OCI-LY7 (cell line): ENCODE results near the gene LMAN2L. TPM values are rescaled to one million over a fixed set of nuclear protein-coding genes. Genes with fewer than 3 reads are reported as not detected.

Source experiments
- BruUV-seq: library from RNA; stranded (reverse); fragments of 400-500 nt; replicated peaks from 2 replicates; lab custom pipeline; 2021; lab: Mats Ljungman, UMichigan
- CTCF ChIA-PET: fragments of 300-600 bp; sonication (Branson Sonifier 250); formaldehyde crosslinking; loops from one replicate; lab custom pipeline; 2022; ENCODE audit warnings: antibody characterized with exemption; ENCODE audit not compliant: unreplicated experiment; lab: Charles Lee
- POLR2A ChIA-PET: fragments of 300-600 bp; sonication (Branson Sonifier 250); formaldehyde crosslinking; loops from one replicate; lab custom pipeline; 2022; ENCODE audit warnings: antibody characterized with exemption; lab: Charles Lee
- DNase-seq: peaks from one replicate; pipeline ENCODE4 v3.0.0-alpha.2; 2015; ENCODE audit warnings: low spot score
- H2AFZ ChIP-seq: fragments of 200-600 bp; sonication (generic), shearing (Covaris generic); 2 replicates; pipeline ENCODE4 v1.6.1; 2014; ENCODE audit warnings: mild to moderate bottlenecking, antibody characterized with exemption, low read length, moderate library complexity
- H3K27ac ChIP-seq: fragments of 200-600 bp; sonication (generic); 2 replicates; pipeline ENCODE4 v1.5.1; 2014; ENCODE audit warnings: mixed run types, low read depth, mild to moderate bottlenecking, moderate library complexity, low read length, inconsistent platforms; ENCODE audit not compliant: poor library complexity, severe bottlenecking
- H3K36me3 ChIP-seq: fragments of 200-600 bp; sonication (generic); 2 replicates; pipeline ENCODE4 v1.6.1; 2014; ENCODE audit warnings: mild to moderate bottlenecking, antibody characterized with exemption, low read length, moderate library complexity, mixed read lengths; ENCODE audit not compliant: insufficient read depth
- H3K4me1 ChIP-seq: fragments of 200-600 bp; sonication (generic); 2 replicates; pipeline ENCODE4 v1.5.1; 2014; ENCODE audit warnings: mild to moderate bottlenecking, low read length; ENCODE audit not compliant: insufficient read depth, poor library complexity, severe bottlenecking
- H3K4me2 ChIP-seq: fragments of 200-600 bp; sonication (generic); 2 replicates; pipeline ENCODE4 v1.6.1; 2014; ENCODE audit warnings: mild to moderate bottlenecking, low read length
- H3K4me3 ChIP-seq: fragments of 200-600 bp; sonication (generic); 2 replicates; pipeline ENCODE4 v1.5.1; 2014; ENCODE audit warnings: mild to moderate bottlenecking, low read depth, low read length; ENCODE audit not compliant: poor library complexity, severe bottlenecking
- H3K79me2 ChIP-seq: fragments of 200-600 bp; sonication (generic); 2 replicates; pipeline ENCODE4 v1.6.1; 2016; ENCODE audit warnings: low read depth, mild to moderate bottlenecking, low read length, moderate library complexity, mixed read lengths; ENCODE audit not compliant: insufficient read depth
- H3K9me2 ChIP-seq: fragments of 200-600 bp; sonication (generic); 2 replicates; pipeline ENCODE4 v1.6.1; 2016; ENCODE audit warnings: mild to moderate bottlenecking, low read length, mixed read lengths; ENCODE audit not compliant: insufficient read depth
- H3K9me3 ChIP-seq: fragments of 200-600 bp; sonication (generic); 2 replicates; pipeline ENCODE4 v1.6.1; 2014; ENCODE audit warnings: mild to moderate bottlenecking, mixed run types, low read length, mixed read lengths
- H4K20me1 ChIP-seq: fragments of 200-600 bp; sonication (generic); 2 replicates; pipeline ENCODE4 v1.6.1; 2014; ENCODE audit warnings: mild to moderate bottlenecking, antibody characterized with exemption, low read length, moderate library complexity, mixed read lengths; ENCODE audit not compliant: insufficient read depth
- EZH2phosphoT487 ChIP-seq: fragments of 200-600 bp; sonication (generic); IDR thresholded peaks from 2 replicates; pipeline ENCODE4 v1.6.1; 2018; ENCODE audit warnings: low read depth, borderline replicate concordance, mild to moderate bottlenecking, mixed run types, antibody characterized with exemption, low read length, moderate library complexity, mixed read lengths
- intact Hi-C: fragments of 100-400 bp; cut with micrococcal nuclease; formaldehyde crosslinking; loops from one replicate; pipeline ENCODE4 v1.10.0; 2022; ENCODE audit not compliant: unreplicated experiment
- total RNA-seq, 2 experiments: library from RNA; depleted of rRNA in 1 of 2; stranded (reverse); fragments of >200 nt in 1 of 2; shearing (Covaris generic) in 1 of 2; gene quantifications; 2 replicates each; pipeline ENCODE4 v1.2.3, GENCODE V29; 2014 to 2022
- TF ChIP-seq, protein P1 (sequence below): fragments of 200-600 bp; sonication (generic); conservative IDR thresholded peaks from 2 replicates; pipeline ENCODE4 v1.5.1; 2014; ENCODE audit warnings: mild to moderate bottlenecking, antibody characterized with exemption, low read length, moderate library complexity, mixed read lengths

The LMAN2L gene
- total RNA-seq, 2 experiments from 2014 or later = 11.3 to 12.9 TPM

- Histone ChIP-seq H3K79me2 (peaks cover 19% of the 10 kb centered on the region; the same call in 1 of the 2 replicates), H3K9me3 (no peaks in the 10 kb centered on the region), H3K36me3 (no peaks in the 10 kb centered on the region), H4K20me1 (peaks cover 6% of the 10 kb centered on the region; the same call in 1 of the 2 replicates), H3K4me2 (peak overlapping the region; percentile 84), H3K9me2 (no peaks in the 10 kb centered on the region), H3K4me1 (peaks cover 38% of the 10 kb centered on the region), H3K27ac (no peak overlapping the region), H3K4me3 (no peak overlapping the region), H2AFZ (peak overlapping the region; percentile 88; the same call in 1 of the 2 replicates)
- DNase-seq = no peak
- TF ChIP-seq EZH2phosphoT487 = no peak
- TF ChIP-seq, protein P1, sequence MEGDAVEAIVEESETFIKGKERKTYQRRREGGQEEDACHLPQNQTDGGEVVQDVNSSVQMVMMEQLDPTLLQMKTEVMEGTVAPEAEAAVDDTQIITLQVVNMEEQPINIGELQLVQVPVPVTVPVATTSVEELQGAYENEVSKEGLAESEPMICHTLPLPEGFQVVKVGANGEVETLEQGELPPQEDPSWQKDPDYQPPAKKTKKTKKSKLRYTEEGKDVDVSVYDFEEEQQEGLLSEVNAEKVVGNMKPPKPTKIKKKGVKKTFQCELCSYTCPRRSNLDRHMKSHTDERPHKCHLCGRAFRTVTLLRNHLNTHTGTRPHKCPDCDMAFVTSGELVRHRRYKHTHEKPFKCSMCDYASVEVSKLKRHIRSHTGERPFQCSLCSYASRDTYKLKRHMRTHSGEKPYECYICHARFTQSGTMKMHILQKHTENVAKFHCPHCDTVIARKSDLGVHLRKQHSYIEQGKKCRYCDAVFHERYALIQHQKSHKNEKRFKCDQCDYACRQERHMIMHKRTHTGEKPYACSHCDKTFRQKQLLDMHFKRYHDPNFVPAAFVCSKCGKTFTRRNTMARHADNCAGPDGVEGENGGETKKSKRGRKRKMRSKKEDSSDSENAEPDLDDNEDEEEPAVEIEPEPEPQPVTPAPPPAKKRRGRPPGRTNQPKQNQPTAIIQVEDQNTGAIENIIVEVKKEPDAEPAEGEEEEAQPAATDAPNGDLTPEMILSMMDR = no peak
- intact Hi-C loops = no loop called here
- no TSS peak for BruUV-seq
- ChIA-PET CTCF (no interaction called here), POLR2A (interaction anchor here (0.9 to 1.3 kb wide), 2 partner anchors 14 to 56 kb away, joined by 3 to 4 read pairs; no protein-coding TSS in a partner anchor)
Observed at GRCh38 chr2:96759548-96759947, 19.7 kb upstream of the LMAN2L start.

GRCh38 chr2:96758987-96759386, 19.1 kb upstream of the LMAN2L start:
- intact Hi-C loops = no loop called here
- CTCF ChIA-PET = no interaction called here
- peak overlapping the region; percentile 88; the same call in 1 of the 2 replicates for H2AFZ ChIP-seq

More at GRCh38 chr2:96758987-96759386, 19.1 kb upstream of the LMAN2L start:
- peaks cover 32% of the 10 kb centered on the region for H3K4me1 ChIP-seq
- no peak overlapping the region for H3K4me2 ChIP-seq
- H3K9me2 ChIP-seq = no peaks in the 10 kb centered on the region
- H4K20me1 ChIP-seq = peaks cover 6% of the 10 kb centered on the region; the same call in 1 of the 2 replicates
- no peaks in the 10 kb centered on the region for H3K9me3 ChIP-seq
- DNase-seq = no peak
- H3K79me2 ChIP-seq = peaks cover 13% of the 10 kb centered on the region; the same call in 1 of the 2 replicates
- TF ChIP-seq, protein P1 = no peak
- no peak for TF ChIP-seq EZH2phosphoT487
- no peak overlapping the region for H3K4me3 ChIP-seq
- no peak overlapping the region for H3K27ac ChIP-seq
- BruUV-seq = no TSS peak
- H3K36me3 ChIP-seq = no peaks in the 10 kb centered on the region
- POLR2A ChIA-PET = interaction anchor here (0.5 to 1.3 kb wide), 4 partner anchors 12 to 20 kb away, joined by 3 to 4 read pairs (median 4); no protein-coding TSS in a partner anchor
